Uterus (tissue), 4 donors: ENCODE results near the gene RPS14. TPM values are rescaled to one million over a fixed set of nuclear protein-coding genes. Genes with fewer than 3 reads are reported as not detected.

Source experiments
- DNase-seq, 2 donors: peaks; one replicate each; pipeline ENCODE4 v3.0.0-alpha.2; 2019 to 2020
- H3K27ac ChIP-seq, 2 donors: fragments of 200-600 bp; sonication (generic); 1 replicate in 1 of 2; 2 replicates in 1 of 2; pipeline ENCODE4 v1.5.1; 2016 to 2018
- H3K27me3 ChIP-seq, 2 donors: fragments of 200-600 bp; sonication (generic); one replicate each; pipeline ENCODE4 v1.5.1; 2018 to 2019; ENCODE audit warnings: control low read depth in 1 of 2
- H3K36me3 ChIP-seq, 2 donors: fragments of 200-600 bp; sonication (generic); one replicate each; pipeline ENCODE4 v1.5.1; 2019; ENCODE audit warnings: control low read depth in 1 of 2
- H3K4me1 ChIP-seq, 2 donors: fragments of 200-600 bp; sonication (generic); one replicate each; pipeline ENCODE4 v1.5.1; 2018 to 2019; ENCODE audit warnings: control low read depth in 1 of 2
- H3K4me3 ChIP-seq, 2 donors: fragments of 200-600 bp; sonication (generic); 1 replicate in 1 of 2; 2 replicates in 1 of 2; pipeline ENCODE4 v1.5.1; 2018 to 2019; ENCODE audit warnings: mild to moderate bottlenecking in 1 of 2
- H3K9me3 ChIP-seq, 2 donors: fragments of 200-600 bp; sonication (generic); one replicate each; pipeline ENCODE4 v1.5.1; 2019; ENCODE audit warnings: control low read depth in 1 of 2
- POLR2A ChIP-seq, 2 donors: fragments of 450-650 bp; IDR thresholded peaks; one replicate each; pipeline ENCODE4 v1.6.1; 2016; ENCODE audit warnings: antibody characterized with exemption in 2 of 2, mild to moderate bottlenecking in 1 of 2, moderate library complexity in 1 of 2
- intact Hi-C: fragments of 100-400 bp; cut with DNase I; formaldehyde crosslinking; loops from one replicate; pipeline ENCODE4 v1.15.1; 2023; ENCODE audit warnings: low total_unique reads
- total RNA-seq, 4 donors: library from RNA; depleted of rRNA in 3 of 4; stranded (reverse); fragments of >200 nt in 3 of 4; gene quantifications; one replicate each; pipeline versions ENCODE4 v1.1.0 to v1.2.4, GENCODE V29; 2014 to 2023
- TF ChIP-seq, protein P1 (sequence below), 4 experiments: fragments of 200-600 bp in 2 of 4; fragments of 450-650 bp in 2 of 4; sonication (generic) in 2 of 4; IDR thresholded peaks; one replicate each; pipeline ENCODE4 v1.5.1; 2016 to 2019; ENCODE audit warnings: antibody characterized with exemption in 4 of 4, mild to moderate bottlenecking in 2 of 4, moderate library complexity in 1 of 4
- donor health status: DM: yes; HTN: yes; CAD: no.

The RPS14 gene
- total RNA-seq, 4 donors from 2014 or later: 2,445 to 12,361 (median 6,046) TPM

DNA sequence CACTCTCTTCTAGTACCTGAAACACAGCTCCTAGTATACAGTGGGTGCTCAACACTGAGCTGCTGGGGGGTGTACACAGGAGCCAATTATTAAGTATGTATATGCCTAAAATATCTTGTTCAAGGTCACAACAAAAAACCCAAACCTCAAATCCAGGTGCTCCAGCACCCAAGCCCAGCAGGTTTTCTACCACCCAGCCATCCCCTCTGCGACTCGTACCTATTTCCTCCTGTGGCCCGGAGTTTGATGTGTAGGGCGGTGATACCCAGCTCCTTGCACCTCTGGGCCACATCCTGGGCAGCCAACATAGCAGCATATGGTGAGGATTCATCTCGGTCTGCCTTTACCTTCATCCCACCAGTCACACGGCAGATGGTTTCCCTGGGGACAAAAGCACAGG, 3.0 kb downstream of the RPS14 start:
- Histone ChIP-seq H3K27me3 (no peaks in the 10 kb centered on the region), H3K27ac (no peak overlapping the region), H3K36me3 (no peaks in the 10 kb centered on the region), H3K9me3 (no peaks in the 10 kb centered on the region), H3K4me3 (no peak overlapping the region), H3K4me1 (peaks cover 0 to 5% of the 10 kb centered on the region in 2 donors)
- TF ChIP-seq, protein P1, sequence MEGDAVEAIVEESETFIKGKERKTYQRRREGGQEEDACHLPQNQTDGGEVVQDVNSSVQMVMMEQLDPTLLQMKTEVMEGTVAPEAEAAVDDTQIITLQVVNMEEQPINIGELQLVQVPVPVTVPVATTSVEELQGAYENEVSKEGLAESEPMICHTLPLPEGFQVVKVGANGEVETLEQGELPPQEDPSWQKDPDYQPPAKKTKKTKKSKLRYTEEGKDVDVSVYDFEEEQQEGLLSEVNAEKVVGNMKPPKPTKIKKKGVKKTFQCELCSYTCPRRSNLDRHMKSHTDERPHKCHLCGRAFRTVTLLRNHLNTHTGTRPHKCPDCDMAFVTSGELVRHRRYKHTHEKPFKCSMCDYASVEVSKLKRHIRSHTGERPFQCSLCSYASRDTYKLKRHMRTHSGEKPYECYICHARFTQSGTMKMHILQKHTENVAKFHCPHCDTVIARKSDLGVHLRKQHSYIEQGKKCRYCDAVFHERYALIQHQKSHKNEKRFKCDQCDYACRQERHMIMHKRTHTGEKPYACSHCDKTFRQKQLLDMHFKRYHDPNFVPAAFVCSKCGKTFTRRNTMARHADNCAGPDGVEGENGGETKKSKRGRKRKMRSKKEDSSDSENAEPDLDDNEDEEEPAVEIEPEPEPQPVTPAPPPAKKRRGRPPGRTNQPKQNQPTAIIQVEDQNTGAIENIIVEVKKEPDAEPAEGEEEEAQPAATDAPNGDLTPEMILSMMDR (IDR thresholded peaks at IDR 0.05): no peak
- no peak for TF ChIP-seq POLR2A (IDR thresholded peaks at IDR 0.05)
- no peak for DNase-seq
- intact Hi-C loops: no loop called here

DNA sequence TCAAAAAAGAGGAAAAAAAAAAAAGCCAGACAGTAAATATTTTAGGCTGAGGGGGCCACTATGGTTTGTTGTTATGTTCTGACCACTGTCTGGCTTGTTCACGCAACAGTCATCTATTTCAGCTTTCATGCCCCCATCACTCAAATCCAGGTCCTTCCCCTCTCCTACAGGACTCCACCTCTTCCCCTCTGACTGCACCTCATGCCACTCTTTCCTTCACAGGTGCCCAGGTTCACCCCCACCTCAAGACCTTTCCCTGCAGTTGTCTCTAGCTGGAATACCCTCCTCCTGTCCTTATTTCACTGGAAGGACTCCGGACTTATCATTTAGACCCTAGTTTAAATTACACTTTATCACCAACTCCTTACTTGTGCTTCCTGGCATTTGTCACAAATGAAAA, 3.5 kb downstream of the RPS14 start:
- Histone ChIP-seq H3K9me3 (no peaks in the 10 kb centered on the region), H3K36me3 (no peaks in the 10 kb centered on the region), H3K27me3 (no peaks in the 10 kb centered on the region), H3K4me3 (no peak overlapping the region), H3K27ac (no peak overlapping the region), H3K4me1 (peaks cover 0 to 5% of the 10 kb centered on the region in 2 donors)
- DNase-seq: no peak
- no peak for TF ChIP-seq POLR2A (IDR thresholded peaks at IDR 0.05)
- TF ChIP-seq, protein P1 (IDR thresholded peaks at IDR 0.05): no peak
- intact Hi-C loops: no loop called here

DNA sequence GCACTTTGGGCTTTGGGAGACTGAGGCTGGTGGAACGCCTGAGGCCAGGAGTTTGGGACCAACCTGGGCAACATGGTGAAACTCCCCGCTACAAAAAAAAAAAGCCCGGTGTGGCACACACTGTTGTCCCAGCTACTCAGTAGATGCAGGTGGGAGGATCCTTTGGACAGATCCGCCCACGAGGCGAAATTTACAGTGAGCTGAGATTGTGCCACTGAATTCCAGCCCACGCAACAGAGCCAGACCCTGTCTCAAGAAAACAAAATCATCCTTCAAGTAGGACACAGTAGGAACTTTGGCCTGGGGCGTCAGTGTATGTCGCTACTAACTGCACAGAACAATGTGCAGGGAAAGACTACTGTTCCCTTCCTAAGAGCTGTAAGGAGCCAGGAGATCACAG, 4.8 kb downstream of the RPS14 start:
- DNase-seq: no peak
- no peak overlapping the region for H3K4me3 ChIP-seq
- peaks cover 0 to 5% of the 10 kb centered on the region in 2 donors for H3K4me1 ChIP-seq
- no peak for TF ChIP-seq POLR2A (IDR thresholded peaks at IDR 0.05)
- H3K9me3 ChIP-seq: no peaks in the 10 kb centered on the region
- no peaks in the 10 kb centered on the region for H3K36me3 ChIP-seq
- intact Hi-C loops: no loop called here
- H3K27me3 ChIP-seq: no peaks in the 10 kb centered on the region
- H3K27ac ChIP-seq: no peak overlapping the region

DNA sequence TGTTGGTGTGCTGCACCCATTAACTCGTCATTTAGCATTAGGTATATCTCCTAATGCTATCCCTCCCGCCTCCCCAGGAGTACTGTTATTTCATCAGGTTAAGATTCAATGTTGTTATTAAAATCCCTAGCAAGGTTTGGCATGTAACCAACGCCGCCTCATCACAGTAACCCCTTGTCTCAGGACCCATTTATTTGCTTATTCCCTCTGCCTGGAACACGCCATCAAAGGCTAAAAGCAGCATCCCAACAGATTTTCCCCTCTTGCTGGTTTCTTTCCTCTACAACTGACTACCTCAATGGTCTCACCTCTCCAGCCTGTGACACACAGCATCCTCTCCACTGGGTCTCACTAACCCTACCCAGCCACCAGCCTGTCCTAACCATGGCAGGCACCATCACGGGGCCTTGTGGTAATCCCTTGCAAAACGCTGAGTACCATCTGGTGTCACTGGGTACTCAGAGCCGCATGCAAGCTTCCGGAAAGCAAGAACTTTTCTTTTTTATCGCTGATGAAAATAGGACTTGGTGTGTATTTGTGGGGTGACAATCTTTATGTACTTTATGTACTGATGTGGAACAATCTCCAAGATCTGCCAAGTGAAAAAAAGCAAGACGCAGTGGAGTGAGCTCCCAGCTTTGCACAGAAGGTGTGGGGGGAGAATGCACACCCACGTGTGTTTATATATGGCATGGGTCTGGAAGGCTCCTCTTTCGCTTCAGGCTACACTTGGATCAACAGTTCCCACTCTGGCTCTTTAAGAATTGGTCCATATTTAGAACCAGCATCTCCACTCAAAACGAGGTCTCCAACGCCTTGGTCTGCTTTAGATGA, 6.1 kb downstream of the RPS14 start:
- no peak for DNase-seq
- H3K27me3 ChIP-seq: no peaks in the 10 kb centered on the region
- TF ChIP-seq POLR2A (IDR thresholded peaks at IDR 0.05): no peak
- TF ChIP-seq, protein P1 (IDR thresholded peaks at IDR 0.05): no peak
- H3K9me3 ChIP-seq: no peaks in the 10 kb centered on the region
- H3K4me3 ChIP-seq: no peak overlapping the region
- no peak overlapping the region for H3K27ac ChIP-seq
- no peaks in the 10 kb centered on the region for H3K36me3 ChIP-seq
- H3K4me1 ChIP-seq: peaks cover 0 to 5% of the 10 kb centered on the region in 2 donors
- intact Hi-C loops: no loop called here

DNA sequence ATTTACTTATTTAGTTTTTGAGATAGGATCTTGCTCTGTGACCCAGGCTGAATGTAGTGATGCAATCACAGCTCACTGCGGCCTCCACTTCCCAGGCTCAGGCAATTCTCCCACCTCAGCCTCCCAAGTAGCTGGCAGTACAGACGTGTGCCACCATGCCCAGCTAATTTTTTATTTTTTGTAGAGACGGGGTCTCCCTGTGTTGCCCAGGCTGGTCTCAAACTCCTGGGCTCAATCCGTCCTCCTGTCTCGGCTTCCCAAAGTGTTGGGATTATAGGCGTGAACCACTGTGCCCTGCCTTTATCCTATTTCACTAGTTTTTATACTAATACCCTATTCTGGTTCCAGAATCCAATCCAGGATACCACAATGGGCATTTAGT, 6.8 kb downstream of the RPS14 start:
- Histone ChIP-seq H3K27me3 (no peaks in the 10 kb centered on the region), H3K4me3 (no peak overlapping the region), H3K36me3 (no peaks in the 10 kb centered on the region), H3K4me1 (peaks cover 0 to 5% of the 10 kb centered on the region in 2 donors), H3K27ac (no peak overlapping the region), H3K9me3 (no peaks in the 10 kb centered on the region)
- TF ChIP-seq, protein P1 (IDR thresholded peaks at IDR 0.05): no peak
- no peak for TF ChIP-seq POLR2A (IDR thresholded peaks at IDR 0.05)
- no peak for DNase-seq
- intact Hi-C loops: no loop called here
